Liver (tissue), 9 donors: ENCODE data around the gene MEP1B. TPM values are rescaled to one million over a fixed set of nuclear protein-coding genes. Genes with fewer than 3 reads are reported as not detected.

Source experiments
- DNase-seq: peaks from one replicate; pipeline ENCODE4 v3.0.0-alpha.2; 2017; ENCODE audit warnings: low spot score
- H3K27ac ChIP-seq, 2 donors: one replicate each; pipeline ENCODE4 v1.7.0; 2013; ENCODE audit warnings: inconsistent platforms in 2 of 2, low read length in 2 of 2, control low read depth in 1 of 2, low read depth in 1 of 2, mild to moderate bottlenecking in 1 of 2
- H3K27me3 ChIP-seq, 4 donors: one replicate each; pipeline versions ENCODE4 v1.6.1 to v1.7.0; 2013; ENCODE audit warnings: low read length in 3 of 4, inconsistent platforms in 1 of 4, mild to moderate bottlenecking in 1 of 4, moderate library complexity in 1 of 4; ENCODE audit not compliant: control insufficient read depth in 4 of 4, insufficient read depth in 4 of 4
- H3K36me3 ChIP-seq, 4 donors: one replicate each; pipeline versions ENCODE4 v1.6.1 to v1.7.0; 2013; ENCODE audit warnings: low read length in 3 of 4, mild to moderate bottlenecking in 3 of 4, low read depth in 1 of 4, moderate library complexity in 1 of 4; ENCODE audit not compliant: control insufficient read depth in 4 of 4, insufficient read depth in 3 of 4
- H3K4me1 ChIP-seq, 4 donors: one replicate each; pipeline versions ENCODE4 v1.6.1 to v1.7.0; 2013; ENCODE audit warnings: low read length in 3 of 4, mild to moderate bottlenecking in 3 of 4, moderate library complexity in 1 of 4; ENCODE audit not compliant: control insufficient read depth in 4 of 4, insufficient read depth in 4 of 4
- H3K4me3 ChIP-seq, 3 donors: one replicate each; pipeline versions ENCODE4 v1.6.1 to v1.7.0; 2013; ENCODE audit warnings: low read length in 3 of 3, control low read depth in 1 of 3, low read depth in 1 of 3, mild to moderate bottlenecking in 1 of 3
- H3K9ac ChIP-seq, 2 donors: one replicate each; pipeline ENCODE4 v1.7.0; 2013; ENCODE audit warnings: low read length in 2 of 2, mild to moderate bottlenecking in 2 of 2, moderate library complexity in 2 of 2, control low read depth in 1 of 2, low read depth in 1 of 2
- H3K9me3 ChIP-seq, 4 donors: one replicate each; pipeline versions ENCODE4 v1.6.1 to v1.7.0; 2013; ENCODE audit warnings: low read length in 3 of 4; ENCODE audit not compliant: control insufficient read depth in 4 of 4
- EGR1 ChIP-seq, 2 donors: IDR thresholded peaks; 2 replicates each; pipeline ENCODE4 v1.6.1; 2016 to 2018; ENCODE audit warnings: antibody characterized with exemption in 2 of 2, low read depth in 2 of 2
- FOXA1 ChIP-seq: IDR thresholded peaks from 2 replicates; pipeline ENCODE4 v1.6.1; 2016; ENCODE audit warnings: antibody characterized with exemption
- FOXA2 ChIP-seq: IDR thresholded peaks from 2 replicates; pipeline ENCODE4 v1.6.1; 2016; ENCODE audit warnings: antibody characterized with exemption
- GABPA ChIP-seq, 2 donors: IDR thresholded peaks in 1 of 2; conservative IDR thresholded peaks in 1 of 2; 2 replicates each; pipeline ENCODE4 v1.6.1; 2016; ENCODE audit warnings: antibody characterized with exemption in 2 of 2, mild to moderate bottlenecking in 1 of 2, moderate library complexity in 1 of 2
- HNF4A ChIP-seq, 2 donors: conservative IDR thresholded peaks; 2 replicates each; pipeline ENCODE4 v1.6.1; 2016; ENCODE audit warnings: antibody characterized with exemption in 2 of 2, mild to moderate bottlenecking in 2 of 2
- HNF4G ChIP-seq: IDR thresholded peaks from 2 replicates; pipeline ENCODE4 v1.6.1; 2016; ENCODE audit warnings: antibody characterized with exemption
- JUND ChIP-seq, 2 donors: IDR thresholded peaks; 2 replicates each; pipeline ENCODE4 v1.6.1; 2016; ENCODE audit warnings: antibody characterized with exemption in 2 of 2
- NR2F2 ChIP-seq: IDR thresholded peaks from 2 replicates; pipeline ENCODE4 v1.6.1; 2016; ENCODE audit warnings: antibody characterized with exemption
- RAD21 ChIP-seq, 2 donors: IDR thresholded peaks; 2 replicates each; pipeline ENCODE4 v1.6.1; 2016; ENCODE audit warnings: antibody characterized with exemption in 2 of 2, mild to moderate bottlenecking in 2 of 2
- RXRA ChIP-seq, 2 donors: IDR thresholded peaks; 2 replicates each; pipeline ENCODE4 v1.6.1; 2017 to 2018; ENCODE audit warnings: antibody characterized with exemption in 2 of 2, mild to moderate bottlenecking in 1 of 2
- SP1 ChIP-seq: IDR thresholded peaks from 2 replicates; pipeline ENCODE4 v1.6.1; 2018; ENCODE audit warnings: antibody characterized with exemption, mild to moderate bottlenecking
- TAF1 ChIP-seq: conservative IDR thresholded peaks from 2 replicates; pipeline ENCODE4 v1.6.1; 2016; ENCODE audit warnings: antibody characterized with exemption, mild to moderate bottlenecking
- YY1 ChIP-seq: IDR thresholded peaks from 2 replicates; pipeline ENCODE4 v1.6.1; 2016; ENCODE audit warnings: antibody characterized with exemption, mild to moderate bottlenecking
- WGBS: extraction: QIAGEN DNeasy Blood & Tissue Kit; methylation state at CpG from one replicate; pipeline ENCODE4 v1.1.7; 2013; 5-methylcytosine and 5-hydroxymethylcytosine counted together
- polyA plus RNA-seq, 2 donors: library from polyadenylated mRNA; stranded (reverse) in 1 of 2; unstranded in 1 of 2; fragments of 200-250 nt in 1 of 2; fragments of >200 nt in 1 of 2; fragmentation: Nextera tagmentation in 1 of 2; extraction: Ambion mirVana in 1 of 2; gene quantifications; one replicate each; pipeline versions ENCODE4 v1.2.1 to v1.2.3, GENCODE V29; 2013 to 2015
- total RNA-seq, 2 donors: library from RNA; depleted of rRNA; stranded (reverse); fragments of >200 nt; gene quantifications; one replicate each; pipeline ENCODE4 v1.2.3, GENCODE V29; 2014
- TF ChIP-seq, protein P1 (sequence below): IDR thresholded peaks from 2 replicates; pipeline ENCODE4 v1.6.1; 2016; ENCODE audit warnings: antibody characterized with exemption
- TF ChIP-seq, protein P2 (sequence below): fragments of 150-350 bp; IDR thresholded peaks from 2 replicates; pipeline ENCODE4 v1.5.1; 2017; ENCODE audit warnings: improper control_type of control experiment, low read depth, low read length; ENCODE audit not compliant: missing input control
- TF ChIP-seq, protein P3 (sequence below): IDR thresholded peaks from 2 replicates; pipeline ENCODE4 v1.6.1; 2016; ENCODE audit warnings: antibody characterized with exemption
- TF ChIP-seq, protein P4 (sequence below): IDR thresholded peaks from 2 replicates; pipeline ENCODE4 v1.6.1; 2016; ENCODE audit warnings: antibody characterized with exemption, mild to moderate bottlenecking
- TF ChIP-seq, protein P5 (sequence below): IDR thresholded peaks from 2 replicates; pipeline ENCODE4 v1.6.1; 2016; ENCODE audit warnings: antibody characterized with exemption
- donor health status: healthy.
- donor health status: healthy.
- donor health status: healthy.
- donor health status: healthy.
- donor health status: healthy.

The MEP1B gene
- total and polyA plus RNA-seq, 4 donors = 0.08 to 0.11 (median 0.09) TPM; not detected in 1

DNA sequence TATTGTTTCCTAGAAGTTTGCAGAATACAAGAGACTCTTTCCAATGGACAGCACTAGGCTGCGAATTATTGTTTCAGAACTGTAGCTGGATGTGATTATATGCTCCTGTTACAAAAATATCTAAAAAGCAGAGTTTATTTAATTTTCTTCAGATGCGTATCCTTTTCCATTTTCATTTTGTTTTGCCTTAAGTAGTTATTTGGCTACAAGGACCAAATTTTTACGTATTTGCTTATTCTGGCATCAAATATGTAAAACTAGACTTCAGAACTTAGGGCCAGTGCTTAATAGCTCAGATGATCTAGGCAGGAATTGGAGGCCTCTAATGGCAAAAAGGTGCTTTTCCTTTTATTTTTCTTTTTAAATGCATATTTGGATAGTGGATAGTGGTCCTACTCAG lies 18.7 kb downstream of the MEP1B start:
- no peak for DNase-seq
- Histone ChIP-seq H3K4me1 (peaks cover 5 to 38% (median 23%) of the 10 kb centered on the region in 4 donors), H3K9ac (no peak overlapping the region), H3K27me3 (no peaks in the 10 kb centered on the region), H3K36me3 (no peaks in the 10 kb centered on the region), H3K27ac (peak overlapping the region; percentile 79 to 83), H3K9me3 (no peaks in the 10 kb centered on the region), H3K4me3 (no peak overlapping the region)
- 83% methylated on average over 3 of the region's 3 CpGs for WGBS
- TF ChIP-seq, protein P1, sequence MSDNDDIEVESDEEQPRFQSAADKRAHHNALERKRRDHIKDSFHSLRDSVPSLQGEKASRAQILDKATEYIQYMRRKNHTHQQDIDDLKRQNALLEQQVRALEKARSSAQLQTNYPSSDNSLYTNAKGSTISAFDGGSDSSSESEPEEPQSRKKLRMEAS = no peak
- no peak for TF ChIP-seq YY1
- TF ChIP-seq, protein P2, sequence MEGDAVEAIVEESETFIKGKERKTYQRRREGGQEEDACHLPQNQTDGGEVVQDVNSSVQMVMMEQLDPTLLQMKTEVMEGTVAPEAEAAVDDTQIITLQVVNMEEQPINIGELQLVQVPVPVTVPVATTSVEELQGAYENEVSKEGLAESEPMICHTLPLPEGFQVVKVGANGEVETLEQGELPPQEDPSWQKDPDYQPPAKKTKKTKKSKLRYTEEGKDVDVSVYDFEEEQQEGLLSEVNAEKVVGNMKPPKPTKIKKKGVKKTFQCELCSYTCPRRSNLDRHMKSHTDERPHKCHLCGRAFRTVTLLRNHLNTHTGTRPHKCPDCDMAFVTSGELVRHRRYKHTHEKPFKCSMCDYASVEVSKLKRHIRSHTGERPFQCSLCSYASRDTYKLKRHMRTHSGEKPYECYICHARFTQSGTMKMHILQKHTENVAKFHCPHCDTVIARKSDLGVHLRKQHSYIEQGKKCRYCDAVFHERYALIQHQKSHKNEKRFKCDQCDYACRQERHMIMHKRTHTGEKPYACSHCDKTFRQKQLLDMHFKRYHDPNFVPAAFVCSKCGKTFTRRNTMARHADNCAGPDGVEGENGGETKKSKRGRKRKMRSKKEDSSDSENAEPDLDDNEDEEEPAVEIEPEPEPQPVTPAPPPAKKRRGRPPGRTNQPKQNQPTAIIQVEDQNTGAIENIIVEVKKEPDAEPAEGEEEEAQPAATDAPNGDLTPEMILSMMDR = no peak
- no peak for TF ChIP-seq GABPA (IDR thresholded peaks at IDR 0.05 in 1 of 2, conservative IDR thresholded peaks at IDR 0.05 in 1 of 2)
- TF ChIP-seq HNF4G = no peak
- TF ChIP-seq FOXA2 = no peak

DNA sequence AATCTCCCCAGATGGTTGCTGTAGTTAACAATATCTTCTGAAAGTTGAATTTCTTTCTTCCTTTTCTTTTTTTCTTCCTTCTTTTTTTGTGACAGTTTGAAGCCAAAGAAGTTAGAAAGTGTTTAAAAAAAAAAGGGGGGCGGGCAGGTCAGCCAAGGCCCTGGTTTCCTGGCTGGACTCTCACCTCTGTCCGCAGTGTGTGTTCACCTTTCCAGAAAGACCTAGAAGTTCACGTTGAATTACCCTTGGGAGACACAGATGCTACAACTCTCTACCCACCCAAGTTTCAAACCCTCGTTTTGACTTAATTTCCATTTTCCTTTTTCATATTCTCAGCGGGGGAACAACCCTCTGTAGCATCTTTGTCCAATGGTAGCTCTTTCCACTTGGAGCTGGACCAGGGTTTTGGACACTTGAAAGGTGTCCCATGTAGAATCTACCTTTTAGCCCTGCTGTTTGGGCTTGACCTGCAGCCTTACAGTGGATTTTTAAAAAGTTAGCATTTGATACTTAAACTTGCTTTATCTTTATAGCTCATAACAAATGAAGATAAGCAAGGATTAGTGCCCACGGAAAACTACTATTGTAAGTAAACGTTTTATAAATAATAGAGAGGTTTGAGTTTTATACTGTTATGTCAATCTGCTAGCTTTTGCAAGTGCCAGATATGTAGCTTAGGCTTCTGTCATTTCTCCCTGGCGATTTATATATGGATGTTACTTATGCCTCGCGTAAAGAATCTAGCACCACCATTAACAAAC lies 20.0 kb downstream of the MEP1B start:
- Histone ChIP-seq H3K4me3 (no peak overlapping the region), H3K27me3 (no peaks in the 10 kb centered on the region), H3K9ac (no peak overlapping the region), H3K4me1 (peaks cover 5 to 45% (median 26%) of the 10 kb centered on the region in 4 donors), H3K9me3 (no peaks in the 10 kb centered on the region), H3K27ac (peak overlapping the region; percentile 63 to 68), H3K36me3 (no peaks in the 10 kb centered on the region)
- TF ChIP-seq GABPA (IDR thresholded peaks at IDR 0.05 in 1 of 2, conservative IDR thresholded peaks at IDR 0.05 in 1 of 2) (no peak), EGR1 (IDR thresholded peaks at IDR 0.05; ENCODE audit: low read depth in 2 of 2) (no peak), FOXA2 (no peak), NR2F2 (no peak), HNF4A (conservative IDR thresholded peaks at IDR 0.05) (peak; percentile 83 to 88), TAF1 (no peak), JUND (IDR thresholded peaks at IDR 0.05) (peak in 1 of 2 donors; percentile 23), RXRA (IDR thresholded peaks at IDR 0.05) (peak; percentile 57 to 67), HNF4G (peak; percentile 59), FOXA1 (no peak), YY1 (peak; percentile 67), SP1 (no peak), RAD21 (IDR thresholded peaks at IDR 0.05) (no peak)
- TF ChIP-seq, protein P3, sequence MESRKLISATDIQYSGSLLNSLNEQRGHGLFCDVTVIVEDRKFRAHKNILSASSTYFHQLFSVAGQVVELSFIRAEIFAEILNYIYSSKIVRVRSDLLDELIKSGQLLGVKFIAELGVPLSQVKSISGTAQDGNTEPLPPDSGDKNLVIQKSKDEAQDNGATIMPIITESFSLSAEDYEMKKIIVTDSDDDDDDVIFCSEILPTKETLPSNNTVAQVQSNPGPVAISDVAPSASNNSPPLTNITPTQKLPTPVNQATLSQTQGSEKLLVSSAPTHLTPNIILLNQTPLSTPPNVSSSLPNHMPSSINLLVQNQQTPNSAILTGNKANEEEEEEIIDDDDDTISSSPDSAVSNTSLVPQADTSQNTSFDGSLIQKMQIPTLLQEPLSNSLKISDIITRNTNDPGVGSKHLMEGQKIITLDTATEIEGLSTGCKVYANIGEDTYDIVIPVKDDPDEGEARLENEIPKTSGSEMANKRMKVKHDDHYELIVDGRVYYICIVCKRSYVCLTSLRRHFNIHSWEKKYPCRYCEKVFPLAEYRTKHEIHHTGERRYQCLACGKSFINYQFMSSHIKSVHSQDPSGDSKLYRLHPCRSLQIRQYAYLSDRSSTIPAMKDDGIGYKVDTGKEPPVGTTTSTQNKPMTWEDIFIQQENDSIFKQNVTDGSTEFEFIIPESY = no peak
- TF ChIP-seq, protein P2 = no peak
- TF ChIP-seq, protein P4, sequence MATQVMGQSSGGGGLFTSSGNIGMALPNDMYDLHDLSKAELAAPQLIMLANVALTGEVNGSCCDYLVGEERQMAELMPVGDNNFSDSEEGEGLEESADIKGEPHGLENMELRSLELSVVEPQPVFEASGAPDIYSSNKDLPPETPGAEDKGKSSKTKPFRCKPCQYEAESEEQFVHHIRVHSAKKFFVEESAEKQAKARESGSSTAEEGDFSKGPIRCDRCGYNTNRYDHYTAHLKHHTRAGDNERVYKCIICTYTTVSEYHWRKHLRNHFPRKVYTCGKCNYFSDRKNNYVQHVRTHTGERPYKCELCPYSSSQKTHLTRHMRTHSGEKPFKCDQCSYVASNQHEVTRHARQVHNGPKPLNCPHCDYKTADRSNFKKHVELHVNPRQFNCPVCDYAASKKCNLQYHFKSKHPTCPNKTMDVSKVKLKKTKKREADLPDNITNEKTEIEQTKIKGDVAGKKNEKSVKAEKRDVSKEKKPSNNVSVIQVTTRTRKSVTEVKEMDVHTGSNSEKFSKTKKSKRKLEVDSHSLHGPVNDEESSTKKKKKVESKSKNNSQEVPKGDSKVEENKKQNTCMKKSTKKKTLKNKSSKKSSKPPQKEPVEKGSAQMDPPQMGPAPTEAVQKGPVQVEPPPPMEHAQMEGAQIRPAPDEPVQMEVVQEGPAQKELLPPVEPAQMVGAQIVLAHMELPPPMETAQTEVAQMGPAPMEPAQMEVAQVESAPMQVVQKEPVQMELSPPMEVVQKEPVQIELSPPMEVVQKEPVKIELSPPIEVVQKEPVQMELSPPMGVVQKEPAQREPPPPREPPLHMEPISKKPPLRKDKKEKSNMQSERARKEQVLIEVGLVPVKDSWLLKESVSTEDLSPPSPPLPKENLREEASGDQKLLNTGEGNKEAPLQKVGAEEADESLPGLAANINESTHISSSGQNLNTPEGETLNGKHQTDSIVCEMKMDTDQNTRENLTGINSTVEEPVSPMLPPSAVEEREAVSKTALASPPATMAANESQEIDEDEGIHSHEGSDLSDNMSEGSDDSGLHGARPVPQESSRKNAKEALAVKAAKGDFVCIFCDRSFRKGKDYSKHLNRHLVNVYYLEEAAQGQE = no peak
- TF ChIP-seq, protein P5, sequence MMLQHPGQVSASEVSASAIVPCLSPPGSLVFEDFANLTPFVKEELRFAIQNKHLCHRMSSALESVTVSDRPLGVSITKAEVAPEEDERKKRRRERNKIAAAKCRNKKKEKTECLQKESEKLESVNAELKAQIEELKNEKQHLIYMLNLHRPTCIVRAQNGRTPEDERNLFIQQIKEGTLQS = no peak
- TF ChIP-seq, protein P1 = no peak
- DNase-seq = no peak
- WGBS = 68% methylated on average over 10 of the region's 10 CpGs
